SK-N-SH treated with all-trans-retinoic acid at 6 μM for 48 hours (cell line): ENCODE results near the gene JAK1.

Experiments used
- ATAC-seq: fragments of 200-7000 bp; cut with Tn5 transposase; 3 replicates; pipeline ENCODE4 v1.9.1; 2020; ENCODE audit warnings: mild to moderate bottlenecking, moderate library complexity
- BACH2 ChIP-seq: fragments of 250-450 bp; sonication (Bioruptor Pico); IDR thresholded peaks from 2 replicates; pipeline ENCODE4 v1.9.0; 2021; ENCODE audit warnings: mild to moderate bottlenecking, borderline replicate concordance
- CSDC2 ChIP-seq: fragments of 250-450 bp; sonication (Bioruptor Pico); IDR thresholded peaks from 2 replicates; pipeline ENCODE4 v1.5.0; 2020; ENCODE audit warnings: mild to moderate bottlenecking, moderate library complexity
- ESRRG ChIP-seq: fragments of 250-450 bp; sonication (Bioruptor Pico); IDR thresholded peaks from 2 replicates; pipeline ENCODE4 v1.6.1; 2021; ENCODE audit warnings: mild to moderate bottlenecking
- GLIS3 ChIP-seq: fragments of 250-450 bp; sonication (Bioruptor Pico); IDR thresholded peaks from 2 replicates; pipeline ENCODE4 v1.5.0; 2020; ENCODE audit warnings: mild to moderate bottlenecking, moderate library complexity
- OSR1 ChIP-seq: fragments of 250-450 bp; sonication (Bioruptor Pico); IDR thresholded peaks from 2 replicates; pipeline ENCODE4 v1.8.0; 2022; ENCODE audit warnings: moderate library complexity, mild to moderate bottlenecking, inconsistent platforms
- POU6F1 ChIP-seq: fragments of 250-450 bp; sonication (Bioruptor Pico); IDR thresholded peaks from 2 replicates; pipeline ENCODE4 v1.8.0; 2021; ENCODE audit warnings: low read depth, mild to moderate bottlenecking, moderate library complexity, borderline replicate concordance
- PPARA ChIP-seq: fragments of 250-450 bp; sonication (Bioruptor Pico); IDR thresholded peaks from 2 replicates; pipeline ENCODE4 v1.5.0; 2020; ENCODE audit warnings: mild to moderate bottlenecking, borderline replicate concordance
- RARB ChIP-seq: fragments of 250-450 bp; sonication (Bioruptor Pico); IDR thresholded peaks from 2 replicates; pipeline ENCODE4 v1.8.0; 2021; ENCODE audit warnings: mild to moderate bottlenecking, moderate library complexity
- SNAI2 ChIP-seq: fragments of 250-450 bp; sonication (Bioruptor Pico); IDR thresholded peaks from 2 replicates; pipeline ENCODE4 v1.5.0; 2020; ENCODE audit warnings: mild to moderate bottlenecking, moderate library complexity
- TCF4 ChIP-seq: fragments of 250-450 bp; sonication (Bioruptor Pico); IDR thresholded peaks from 2 replicates; pipeline ENCODE4 v1.8.0; 2021; ENCODE audit warnings: mild to moderate bottlenecking, moderate library complexity, borderline replicate concordance
- TSHZ2 ChIP-seq: fragments of 250-450 bp; sonication (Bioruptor Pico); IDR thresholded peaks from 2 replicates; pipeline ENCODE4 v1.5.0; 2020; ENCODE audit warnings: mild to moderate bottlenecking, moderate library complexity
- ZC3H10 ChIP-seq: fragments of 250-450 bp; sonication (Bioruptor Pico); IDR thresholded peaks from 2 replicates; pipeline ENCODE4 v1.5.1; 2021; ENCODE audit warnings: mild to moderate bottlenecking, moderate library complexity
- ZFP3 ChIP-seq: fragments of 250-450 bp; sonication (Bioruptor Pico); IDR thresholded peaks from 2 replicates; pipeline ENCODE4 v1.5.0; 2020; ENCODE audit warnings: mild to moderate bottlenecking, moderate library complexity
- ZFP30 ChIP-seq: fragments of 450-650 bp; formaldehyde crosslinking; IDR thresholded peaks from 2 replicates; pipeline ENCODE4 v1.5.0; 2022; ENCODE audit warnings: mild to moderate bottlenecking, moderate library complexity
- ZNF70 ChIP-seq: fragments of 450-650 bp; formaldehyde crosslinking; IDR thresholded peaks from 2 replicates; pipeline ENCODE4 v1.5.0; 2020; ENCODE audit warnings: mild to moderate bottlenecking, moderate library complexity
- ZNF8 ChIP-seq: fragments of 450-650 bp; formaldehyde crosslinking; IDR thresholded peaks from 2 replicates; pipeline ENCODE4 v1.5.0; 2020; ENCODE audit warnings: mild to moderate bottlenecking, moderate library complexity
- TF ChIP-seq, protein P1 (sequence below): fragments of 250-450 bp; sonication (Bioruptor Pico); IDR thresholded peaks from 2 replicates; pipeline ENCODE4 v1.5.1; 2021; ENCODE audit warnings: mild to moderate bottlenecking, moderate library complexity
- TF ChIP-seq, protein P2 (sequence below): fragments of 250-450 bp; sonication (Bioruptor Pico); IDR thresholded peaks from 2 replicates; pipeline ENCODE4 v1.8.0; 2020; ENCODE audit warnings: mild to moderate bottlenecking, moderate library complexity, borderline replicate concordance
- TF ChIP-seq, protein P3 (sequence below): fragments of 250-450 bp; sonication (Bioruptor Pico); IDR thresholded peaks from 2 replicates; pipeline ENCODE4 v1.5.1; 2020; ENCODE audit warnings: low read depth, mild to moderate bottlenecking, moderate library complexity

JAK1 gene

DNA sequence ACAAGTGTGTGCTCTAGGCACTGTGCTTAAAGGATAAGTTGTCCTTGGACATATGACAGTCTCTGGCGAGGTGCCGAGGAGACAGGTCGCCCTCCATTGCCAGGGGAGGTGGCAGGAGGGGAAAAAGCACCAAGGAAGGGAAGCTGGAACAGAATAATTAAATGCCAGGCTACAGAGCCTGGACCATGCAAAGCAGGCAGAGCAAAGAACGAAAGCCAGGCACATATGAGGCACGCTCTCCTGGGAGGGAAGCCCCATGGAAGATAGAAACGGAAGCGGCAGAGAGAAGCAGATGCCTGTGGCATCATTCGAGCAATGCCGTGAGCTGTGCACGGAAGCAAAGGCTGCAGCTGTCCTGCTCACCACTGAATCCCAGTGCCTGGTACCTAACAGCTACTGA is 91.2 kb downstream of the JAK1 start:
- TF ChIP-seq, protein P1, sequence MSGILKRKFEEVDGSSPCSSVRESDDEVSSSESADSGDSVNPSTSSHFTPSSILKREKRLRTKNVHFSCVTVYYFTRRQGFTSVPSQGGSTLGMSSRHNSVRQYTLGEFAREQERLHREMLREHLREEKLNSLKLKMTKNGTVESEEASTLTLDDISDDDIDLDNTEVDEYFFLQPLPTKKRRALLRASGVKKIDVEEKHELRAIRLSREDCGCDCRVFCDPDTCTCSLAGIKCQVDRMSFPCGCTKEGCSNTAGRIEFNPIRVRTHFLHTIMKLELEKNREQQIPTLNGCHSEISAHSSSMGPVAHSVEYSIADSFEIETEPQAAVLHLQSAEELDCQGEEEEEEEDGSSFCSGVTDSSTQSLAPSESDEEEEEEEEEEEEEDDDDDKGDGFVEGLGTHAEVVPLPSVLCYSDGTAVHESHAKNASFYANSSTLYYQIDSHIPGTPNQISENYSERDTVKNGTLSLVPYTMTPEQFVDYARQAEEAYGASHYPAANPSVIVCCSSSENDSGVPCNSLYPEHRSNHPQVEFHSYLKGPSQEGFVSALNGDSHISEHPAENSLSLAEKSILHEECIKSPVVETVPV (CRISPR knock-in tag), result no peak
- TF ChIP-seq, protein P2, sequence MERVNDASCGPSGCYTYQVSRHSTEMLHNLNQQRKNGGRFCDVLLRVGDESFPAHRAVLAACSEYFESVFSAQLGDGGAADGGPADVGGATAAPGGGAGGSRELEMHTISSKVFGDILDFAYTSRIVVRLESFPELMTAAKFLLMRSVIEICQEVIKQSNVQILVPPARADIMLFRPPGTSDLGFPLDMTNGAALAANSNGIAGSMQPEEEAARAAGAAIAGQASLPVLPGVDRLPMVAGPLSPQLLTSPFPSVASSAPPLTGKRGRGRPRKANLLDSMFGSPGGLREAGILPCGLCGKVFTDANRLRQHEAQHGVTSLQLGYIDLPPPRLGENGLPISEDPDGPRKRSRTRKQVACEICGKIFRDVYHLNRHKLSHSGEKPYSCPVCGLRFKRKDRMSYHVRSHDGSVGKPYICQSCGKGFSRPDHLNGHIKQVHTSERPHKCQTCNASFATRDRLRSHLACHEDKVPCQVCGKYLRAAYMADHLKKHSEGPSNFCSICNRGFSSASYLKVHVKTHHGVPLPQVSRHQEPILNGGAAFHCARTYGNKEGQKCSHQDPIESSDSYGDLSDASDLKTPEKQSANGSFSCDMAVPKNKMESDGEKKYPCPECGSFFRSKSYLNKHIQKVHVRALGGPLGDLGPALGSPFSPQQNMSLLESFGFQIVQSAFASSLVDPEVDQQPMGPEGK, result no peak
- TF ChIP-seq ZNF70 (CRISPR knock-in tag), result peak; percentile 46; the same call in 1 of the 2 replicates
- TF ChIP-seq, all 23 proteins: peak for 1
- peak; percentile 45; the same call in 2 of the 3 replicates for ATAC-seq

- TF ChIP-seq TCF4 (CRISPR knock-in tag) (no peak), CSDC2 (no peak), RARB (CRISPR knock-in tag) (no peak)
- peak; percentile 32; the same call in 1 of the 3 replicates for ATAC-seq
These were observed 91.7 kb downstream of the JAK1 start for GRCh38 chr1:64874666-64875065.

DNA sequence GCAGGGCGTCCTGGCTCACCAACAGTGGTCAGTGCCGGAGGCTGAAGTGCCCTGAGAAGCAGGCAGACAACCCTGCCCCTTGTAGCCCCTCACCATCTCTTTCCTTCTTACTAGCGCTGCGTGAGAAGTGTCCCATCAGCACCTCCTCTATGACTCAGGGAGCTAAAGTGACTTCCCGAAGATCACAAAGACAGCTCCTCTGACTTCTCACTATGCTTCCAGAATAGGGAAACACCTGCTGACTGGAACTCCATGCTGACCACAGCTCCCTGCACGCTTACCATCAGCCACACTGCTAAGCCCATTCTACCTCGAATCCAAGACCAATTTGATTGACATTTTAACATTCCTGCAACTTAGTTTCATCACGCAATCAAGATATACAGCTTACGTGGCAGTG is 92.8 kb downstream of the JAK1 start:
- TF ChIP-seq ESRRG (CRISPR knock-in tag) (no peak), OSR1 (CRISPR knock-in tag) (no peak), SNAI2 (CRISPR knock-in tag) (no peak), ZFP3 (CRISPR knock-in tag) (no peak), BACH2 (CRISPR knock-in tag) (no peak), ZFP30 (no peak), PPARA (CRISPR knock-in tag) (no peak)
- TF ChIP-seq, protein P3, sequence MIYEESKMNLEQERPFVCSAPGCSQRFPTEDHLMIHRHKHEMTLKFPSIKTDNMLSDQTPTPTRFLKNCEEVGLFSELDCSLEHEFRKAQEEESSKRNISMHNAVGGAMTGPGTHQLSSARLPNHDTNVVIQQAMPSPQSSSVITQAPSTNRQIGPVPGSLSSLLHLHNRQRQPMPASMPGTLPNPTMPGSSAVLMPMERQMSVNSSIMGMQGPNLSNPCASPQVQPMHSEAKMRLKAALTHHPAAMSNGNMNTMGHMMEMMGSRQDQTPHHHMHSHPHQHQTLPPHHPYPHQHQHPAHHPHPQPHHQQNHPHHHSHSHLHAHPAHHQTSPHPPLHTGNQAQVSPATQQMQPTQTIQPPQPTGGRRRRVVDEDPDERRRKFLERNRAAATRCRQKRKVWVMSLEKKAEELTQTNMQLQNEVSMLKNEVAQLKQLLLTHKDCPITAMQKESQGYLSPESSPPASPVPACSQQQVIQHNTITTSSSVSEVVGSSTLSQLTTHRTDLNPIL (CRISPR knock-in tag), result no peak
- ATAC-seq, result no peak

GRCh38 chr1:64872067-64872466 is 94.3 kb downstream of the JAK1 start:
- no peak for ATAC-seq
- TF ChIP-seq ZC3H10 (CRISPR knock-in tag) (no peak), RARB (CRISPR knock-in tag) (no peak), GLIS3 (CRISPR knock-in tag) (no peak), TCF4 (CRISPR knock-in tag) (no peak), TSHZ2 (CRISPR knock-in tag) (no peak), ZFP30 (no peak), OSR1 (CRISPR knock-in tag) (no peak), CSDC2 (no peak), ZNF70 (CRISPR knock-in tag) (no peak), POU6F1 (CRISPR knock-in tag) (no peak), ZNF8 (CRISPR knock-in tag) (no peak)
- TF ChIP-seq, protein P2, result no peak
- TF ChIP-seq, protein P3 (CRISPR knock-in tag), result no peak
